OCI-LY1 (cell line): ENCODE results near the gene MAN1A2.

Experiments used
- EZH2 ChIP-seq: fragments of 200-600 bp; sonication (generic), shearing (Covaris generic); IDR thresholded peaks from 2 replicates; pipeline ENCODE4 v1.8.0; 2017; ENCODE audit warnings: borderline replicate concordance, mixed run types, mild to moderate bottlenecking, antibody characterized with exemption, low read length, moderate library complexity, mixed read lengths
- TF ChIP-seq, protein P1 (sequence below): fragments of 200-600 bp; sonication (generic), shearing (Covaris generic); IDR thresholded peaks from 2 replicates; pipeline ENCODE4 v1.5.1; 2017; ENCODE audit warnings: mild to moderate bottlenecking, antibody characterized with exemption, low read length, moderate library complexity, mixed read lengths

DNA sequence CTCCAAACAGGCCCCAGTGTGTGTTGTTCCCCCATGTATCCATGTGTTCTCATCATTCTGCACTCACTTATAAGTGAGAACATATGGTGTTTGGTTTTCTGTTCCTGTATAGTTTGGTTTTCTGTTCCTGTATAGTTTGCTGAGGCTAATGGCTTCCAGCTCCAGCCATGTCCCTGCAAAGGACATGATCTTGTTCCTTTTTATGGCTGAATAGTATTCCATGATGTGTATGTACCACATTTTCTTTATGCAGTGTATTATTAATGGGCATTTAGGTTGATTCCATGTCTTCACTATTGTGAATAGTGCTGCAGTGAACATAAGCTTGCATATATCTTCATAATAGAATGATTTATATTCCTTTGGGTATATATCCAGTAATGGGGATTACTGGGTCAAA lies 111.8 kb downstream of the MAN1A2 start:
- TF ChIP-seq, protein P1, sequence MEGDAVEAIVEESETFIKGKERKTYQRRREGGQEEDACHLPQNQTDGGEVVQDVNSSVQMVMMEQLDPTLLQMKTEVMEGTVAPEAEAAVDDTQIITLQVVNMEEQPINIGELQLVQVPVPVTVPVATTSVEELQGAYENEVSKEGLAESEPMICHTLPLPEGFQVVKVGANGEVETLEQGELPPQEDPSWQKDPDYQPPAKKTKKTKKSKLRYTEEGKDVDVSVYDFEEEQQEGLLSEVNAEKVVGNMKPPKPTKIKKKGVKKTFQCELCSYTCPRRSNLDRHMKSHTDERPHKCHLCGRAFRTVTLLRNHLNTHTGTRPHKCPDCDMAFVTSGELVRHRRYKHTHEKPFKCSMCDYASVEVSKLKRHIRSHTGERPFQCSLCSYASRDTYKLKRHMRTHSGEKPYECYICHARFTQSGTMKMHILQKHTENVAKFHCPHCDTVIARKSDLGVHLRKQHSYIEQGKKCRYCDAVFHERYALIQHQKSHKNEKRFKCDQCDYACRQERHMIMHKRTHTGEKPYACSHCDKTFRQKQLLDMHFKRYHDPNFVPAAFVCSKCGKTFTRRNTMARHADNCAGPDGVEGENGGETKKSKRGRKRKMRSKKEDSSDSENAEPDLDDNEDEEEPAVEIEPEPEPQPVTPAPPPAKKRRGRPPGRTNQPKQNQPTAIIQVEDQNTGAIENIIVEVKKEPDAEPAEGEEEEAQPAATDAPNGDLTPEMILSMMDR = no peak
- no peak for TF ChIP-seq EZH2
